CD4-positive, alpha-beta T cell treated with Interleukin-21 for 1 hour (primary cell): ENCODE measurements around the gene MRPS11.
A peak's percentile ranks its signal among the peaks of the same experiment; 100 is the strongest.
"Not testable (repeated sequence)": the region's sequence is repeated elsewhere in the genome, so short reads cannot be mapped to it uniquely, and the experiment has no call there.

ENCODE experiments used
- DNase-seq: peaks from one replicate; pipeline ENCODE4 v3.0.0-alpha.2; 2020

The MRPS11 gene

DNA sequence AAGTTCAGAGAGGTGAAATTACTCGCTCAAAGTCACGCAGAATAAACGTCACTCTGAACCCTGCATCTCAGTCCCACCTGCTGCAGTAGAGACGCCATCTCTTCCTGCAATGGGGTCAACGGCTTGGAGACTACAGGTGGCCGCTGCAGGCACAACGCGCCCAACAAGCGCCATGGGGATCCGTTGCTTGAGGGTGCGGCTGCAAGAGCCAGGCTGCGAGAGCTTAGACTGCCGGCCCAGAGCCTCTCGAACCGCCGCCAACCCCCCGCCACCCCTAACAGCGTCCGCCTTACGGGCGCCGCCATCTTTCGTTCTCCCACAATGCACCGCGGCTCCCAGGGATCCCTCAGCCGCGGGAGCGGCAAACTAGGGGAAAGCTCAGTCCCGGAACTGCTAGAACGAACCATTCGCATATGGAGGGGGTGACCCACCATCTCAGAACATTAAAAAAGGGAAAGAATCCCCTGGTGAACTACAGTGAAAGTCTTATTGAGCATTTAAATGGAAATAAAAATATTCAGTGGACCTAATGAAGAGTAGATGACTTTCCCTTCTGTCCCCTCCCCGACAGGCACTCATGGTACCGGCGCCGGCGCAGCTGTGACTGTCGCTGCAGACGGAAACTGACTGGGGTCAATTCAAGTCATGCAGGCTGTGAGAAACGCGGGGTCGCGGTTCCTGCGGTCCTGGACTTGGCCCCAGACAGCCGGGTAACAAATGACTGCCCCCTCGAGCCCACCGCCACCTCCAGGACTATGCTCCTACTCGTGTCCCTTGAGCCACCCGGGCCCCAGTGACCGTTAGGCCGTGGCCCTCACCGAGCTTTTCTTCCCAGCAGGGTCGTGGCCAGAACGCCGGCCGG lies at the start of gene MRPS11, which contains the start of gene MRPL46:
Gene MRPS11 (plus strand): TSS at position 636 of the 862 bp plus-strand sequence. CDS start 10 bp downstream, at position 646.
Gene MRPL46 (minus strand): TSS at position 316 of the 862 bp plus-strand sequence. CDS start 11 bp downstream, at position 305.
- peak; percentile 91 for DNase-seq

DNA sequence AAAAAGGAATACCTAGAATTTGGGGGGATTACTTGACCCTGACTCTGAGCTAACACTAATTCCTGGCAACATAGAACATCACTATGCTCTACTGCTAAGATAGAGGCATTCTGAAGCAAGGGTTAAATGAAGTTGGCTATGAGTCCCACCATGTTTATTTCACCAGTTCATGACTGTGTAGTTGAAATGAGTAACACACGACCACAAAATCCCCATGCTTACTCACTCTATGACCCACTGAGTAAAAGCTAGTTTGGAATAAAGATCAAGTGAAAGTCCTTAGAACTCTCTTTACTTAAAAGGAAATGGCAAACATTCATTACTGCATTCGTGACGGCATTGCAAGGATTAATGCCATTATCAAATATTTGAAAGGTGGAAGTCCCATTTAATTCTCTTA lies 47.7 kb upstream of the MRPS11 start:
- no peak for DNase-seq

- no peak for DNase-seq
Observed at GRCh38 chr15:88423331-88423730, 44.2 kb upstream of the MRPS11 start.

GRCh38 chr15:88426304-88426703 lies 41.2 kb upstream of the MRPS11 start:
- no peak for DNase-seq

GRCh38 chr15:88428053-88428452 lies 39.5 kb upstream of the MRPS11 start:
- DNase-seq, result no peak

- DNase-seq, result no peak
Observed at GRCh38 chr15:88428805-88429605, 38.5 kb upstream of the MRPS11 start.

- no peak for DNase-seq
Observed at GRCh38 chr15:88430051-88430450, 37.5 kb upstream of the MRPS11 start.

DNA sequence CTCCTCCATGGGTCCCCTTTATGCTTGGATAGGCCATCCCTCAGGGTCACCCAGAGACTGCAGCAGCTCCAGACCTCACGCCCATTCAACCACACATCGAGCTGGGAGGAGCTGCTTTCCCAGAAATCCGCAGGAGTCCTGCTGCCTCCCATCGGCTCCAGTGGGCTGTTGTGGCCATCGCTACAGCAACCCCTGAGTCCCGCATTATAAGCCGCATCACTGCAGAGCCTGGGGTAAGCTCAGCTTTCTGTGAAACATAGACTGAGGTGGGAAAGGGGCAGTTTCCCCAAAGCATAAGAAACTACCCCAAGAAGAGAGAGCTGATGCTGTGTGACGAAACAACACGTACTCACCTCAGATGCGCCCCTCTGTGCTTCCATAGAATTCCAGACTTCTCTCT lies 36.1 kb upstream of the MRPS11 start:
- DNase-seq, result no peak

GRCh38 chr15:88433046-88433685 lies 34.3 kb upstream of the MRPS11 start:
- no peak for DNase-seq

DNA sequence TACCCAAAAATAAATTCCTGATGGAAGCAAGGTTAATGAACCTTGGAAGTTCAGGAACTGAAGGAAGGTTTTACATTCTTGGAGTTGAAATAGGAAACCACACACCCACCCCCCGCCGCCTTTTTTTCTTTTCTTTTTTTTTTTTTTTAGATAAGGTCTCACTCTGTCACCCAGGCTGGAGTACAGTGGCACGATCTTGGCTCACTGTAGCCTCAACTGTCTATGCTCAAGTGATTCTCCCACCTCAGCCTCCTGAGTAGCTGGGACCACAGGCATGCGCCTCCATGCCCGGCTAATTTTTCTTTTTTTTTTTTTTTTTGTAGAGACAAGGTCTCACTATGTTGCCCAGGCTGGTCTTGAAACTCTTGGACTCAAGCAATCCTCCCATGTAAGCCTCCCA lies 33.4 kb upstream of the MRPS11 start:
- DNase-seq, result not testable (repeated sequence)

GRCh38 chr15:88438181-88438580 lies 29.3 kb upstream of the MRPS11 start:
- no peak for DNase-seq

- DNase-seq, result no peak
Observed at GRCh38 chr15:88440021-88440420, 27.5 kb upstream of the MRPS11 start.

DNA sequence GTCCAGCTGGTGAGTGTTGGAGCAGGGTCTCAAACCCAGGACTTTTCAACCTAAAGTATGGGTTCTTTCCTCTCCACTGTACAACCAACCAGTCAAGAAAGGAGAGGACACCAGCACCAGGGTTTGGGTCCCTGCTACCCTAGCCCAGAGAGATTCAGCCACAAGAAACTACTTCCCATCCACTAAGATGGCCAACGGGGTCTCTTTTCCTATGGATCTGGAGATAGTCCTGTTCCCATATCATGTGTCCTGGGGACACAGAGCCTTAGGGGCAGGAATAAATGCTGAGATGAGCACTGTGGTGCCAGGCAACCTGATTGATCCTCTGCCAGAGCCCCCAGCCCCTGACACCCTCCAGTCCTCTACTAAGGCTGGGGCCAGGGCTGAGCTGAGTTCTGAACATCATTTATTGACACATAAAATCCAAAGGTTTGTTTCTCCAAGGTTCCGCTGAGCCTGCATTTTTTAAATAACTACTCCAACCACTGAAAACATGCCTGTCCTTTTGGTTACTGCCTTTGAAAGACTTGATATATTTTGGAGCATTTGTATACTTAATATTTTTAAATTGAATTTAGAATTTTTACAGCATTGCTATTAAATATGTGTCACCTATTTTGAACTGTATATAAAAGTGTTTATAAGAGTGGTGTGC lies 26.3 kb upstream of the MRPS11 start:
- no peak for DNase-seq

DNA sequence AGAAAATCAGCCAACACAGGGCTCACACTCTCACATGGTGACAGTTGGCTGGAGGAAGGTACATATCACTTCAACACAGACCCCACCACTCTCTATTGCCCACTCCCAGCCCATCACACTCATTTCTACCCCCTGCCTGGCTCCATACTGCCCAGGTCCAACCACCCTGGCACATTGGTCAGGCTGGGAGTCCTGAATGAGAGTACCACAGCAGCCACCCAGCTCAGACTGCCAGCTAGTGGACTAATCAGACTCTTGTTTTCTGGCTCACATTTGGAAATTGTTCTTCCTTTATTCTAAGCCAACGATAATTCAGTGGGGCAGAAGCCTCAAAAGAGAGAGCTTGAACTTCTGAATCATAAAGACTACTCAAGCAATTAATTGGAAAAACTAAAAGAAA lies 20.3 kb upstream of the MRPS11 start:
- DNase-seq, result no peak

DNA sequence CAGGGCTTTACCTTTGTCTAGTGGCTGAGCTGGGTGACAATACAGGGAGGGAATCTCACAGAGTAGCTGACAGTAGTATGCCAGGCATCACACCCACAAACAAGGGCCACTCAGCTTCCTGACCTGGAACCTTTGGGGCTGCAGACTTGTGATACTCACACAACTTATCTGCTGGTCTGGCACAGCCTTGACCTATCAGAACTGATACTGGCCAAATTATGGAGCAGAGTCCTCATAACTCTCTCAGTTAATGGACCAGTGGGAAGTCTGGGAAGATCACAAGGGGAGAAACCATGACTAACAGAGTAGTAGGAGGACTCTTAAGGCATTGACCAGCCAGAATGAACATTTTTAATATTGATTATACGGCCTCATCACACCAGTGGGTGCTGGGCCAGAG lies 19.8 kb upstream of the MRPS11 start:
- no peak for DNase-seq

DNA sequence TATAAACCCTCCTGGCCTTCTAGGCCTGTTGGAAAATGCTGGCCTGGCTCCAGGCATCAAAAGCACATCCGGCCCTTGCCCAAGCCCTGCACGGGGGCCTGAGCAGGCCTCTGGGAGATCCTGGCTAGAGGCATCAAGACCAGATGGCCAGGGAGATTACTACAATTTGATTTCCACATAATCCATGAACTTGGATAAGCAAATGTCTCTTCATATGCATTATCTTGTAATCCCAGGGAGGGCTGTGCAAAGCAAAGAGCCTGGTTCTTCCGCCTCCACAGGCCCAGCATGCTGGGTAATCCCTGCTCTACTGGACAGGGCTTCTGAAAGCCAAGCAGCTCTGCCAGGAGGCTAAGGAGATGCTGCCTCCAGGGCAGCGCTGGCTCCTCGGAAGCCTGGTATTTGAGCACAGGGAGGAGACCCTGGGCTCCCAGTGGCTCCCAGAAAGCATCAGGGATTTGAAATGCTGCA lies 18.5 kb upstream of the MRPS11 start:
- DNase-seq, result no peak

DNA sequence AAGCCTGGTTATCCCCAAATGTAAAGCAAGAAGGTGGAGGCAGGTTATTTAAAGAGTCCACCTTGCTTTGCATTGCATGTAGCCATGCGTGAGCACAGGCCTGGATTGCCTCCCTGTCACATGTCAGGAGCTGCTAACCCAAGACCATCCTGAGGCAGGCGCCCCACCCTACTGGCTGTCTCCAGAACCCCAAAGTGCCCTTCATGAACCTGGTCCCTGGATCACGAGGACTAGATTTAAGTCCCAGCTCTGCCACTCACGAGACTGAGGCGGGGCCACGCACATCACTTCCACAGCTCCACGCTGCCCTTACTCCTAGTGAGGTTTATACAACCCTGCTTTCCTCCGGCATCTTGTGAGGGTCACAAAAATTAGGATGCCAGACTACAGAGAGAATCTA lies 17.9 kb upstream of the MRPS11 start:
- no peak for DNase-seq

DNA sequence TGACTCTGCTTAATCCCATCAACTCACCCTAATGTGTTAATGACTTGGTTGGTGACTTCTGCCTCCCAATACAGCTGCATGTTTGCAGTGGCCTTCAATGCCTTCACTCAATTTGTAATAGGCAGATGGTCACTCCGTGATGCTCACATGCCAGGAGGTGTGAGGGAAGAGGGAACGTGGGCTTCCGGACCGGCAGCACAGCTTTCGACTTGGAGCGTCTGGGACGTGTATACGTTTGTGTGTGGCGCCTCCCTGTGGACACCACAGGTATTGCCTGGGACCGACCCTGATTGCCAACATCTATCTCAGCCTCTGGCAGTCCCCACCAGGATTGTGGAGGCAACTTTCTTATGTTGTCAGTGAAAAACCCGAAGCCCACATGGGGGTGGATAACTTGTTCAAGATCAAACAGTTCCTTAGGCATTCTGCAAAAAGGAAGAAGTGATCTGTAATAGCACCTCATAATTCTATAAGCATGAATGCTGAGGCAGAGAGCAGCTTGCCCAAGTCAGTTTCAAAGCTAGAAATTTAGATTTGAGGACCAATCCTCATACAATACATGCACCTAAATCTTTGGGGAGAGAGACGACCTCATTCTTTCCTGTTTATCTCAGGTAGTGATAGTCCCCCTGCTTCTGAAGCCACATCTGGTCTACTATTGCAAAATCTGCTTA lies 17.2 kb upstream of the MRPS11 start:
- peak; percentile 32 for DNase-seq

GRCh38 chr15:88453651-88454050 lies 13.9 kb upstream of the MRPS11 start:
- no peak for DNase-seq

DNA sequence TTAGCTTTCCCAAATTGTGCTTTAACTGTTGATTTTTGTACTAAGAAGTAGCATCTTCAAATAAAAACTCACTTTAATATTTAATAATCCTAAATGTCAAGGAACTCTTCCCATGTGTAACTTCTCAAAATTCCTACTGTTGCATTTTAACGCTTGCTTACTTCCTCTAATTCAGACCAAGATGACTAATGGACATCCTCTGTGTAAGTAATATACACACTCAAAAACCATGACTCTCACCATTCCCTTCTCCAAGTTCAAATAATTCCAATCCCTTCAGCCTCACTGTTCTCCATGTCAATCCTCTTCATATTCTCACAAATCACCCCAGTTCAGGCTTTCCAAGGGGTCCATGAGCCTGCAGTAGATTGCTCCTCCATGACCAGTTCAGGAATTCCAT lies 13.3 kb upstream of the MRPS11 start:
- DNase-seq, result no peak

DNA sequence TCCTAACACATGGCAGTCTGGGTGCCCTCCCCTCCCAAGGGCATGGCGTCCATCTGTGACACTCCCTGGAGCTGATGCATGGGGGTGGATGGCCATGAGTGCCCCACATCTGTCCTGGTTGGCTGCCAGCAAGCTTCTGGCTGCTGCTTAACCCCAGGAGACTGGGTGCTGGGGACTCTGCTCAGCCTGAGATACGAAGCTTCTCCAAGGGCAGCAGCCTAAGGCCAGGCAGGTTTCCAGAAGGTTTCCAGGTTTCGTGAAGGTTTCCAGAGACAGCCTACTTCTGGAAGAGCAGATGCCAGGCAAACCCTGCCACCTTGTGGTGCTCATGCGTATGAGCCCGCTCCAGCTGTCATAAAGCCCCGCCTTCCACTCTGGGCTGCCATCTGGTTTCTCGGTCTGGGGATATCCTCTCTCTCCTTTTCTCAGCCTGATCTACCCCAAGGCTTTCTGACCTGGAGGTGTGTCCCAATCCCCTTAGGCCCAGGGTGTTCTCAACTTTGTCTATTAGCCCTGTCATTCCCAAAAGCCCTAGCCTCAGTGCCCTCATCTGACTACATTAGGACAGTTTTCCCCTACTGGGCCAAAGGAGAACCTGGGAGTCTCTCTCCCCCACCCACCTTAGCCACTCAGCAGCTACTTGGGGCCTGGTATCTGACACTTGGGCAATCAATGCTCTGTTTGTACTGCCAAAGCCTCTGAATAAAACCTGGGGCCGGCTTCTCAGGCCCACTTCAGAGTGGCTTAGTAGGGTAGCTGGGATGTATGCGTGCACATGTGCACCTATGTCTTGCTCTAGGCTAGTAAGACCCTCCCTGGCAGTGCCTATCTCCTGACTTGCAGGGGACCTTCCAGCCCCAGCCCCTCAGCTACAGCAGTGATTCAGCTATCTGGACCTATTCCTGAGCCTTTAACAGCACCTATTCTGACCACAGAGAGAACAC lies 12.4 kb upstream of the MRPS11 start:
- DNase-seq, result peak; percentile 22
